Upper lobe of left lung (tissue), 4 donors: ENCODE results near the gene CNFN.

Experiments
- CTCF ChIP-seq, 6 experiments: fragments of 450-650 bp in 4 of 6; fragments of 200-600 bp in 2 of 6; sonication (generic) in 2 of 6; IDR thresholded peaks; one replicate each; pipeline ENCODE4 v1.5.1; 2016 to 2019; ENCODE audit warnings: antibody characterized with exemption in 6 of 6
- POLR2A ChIP-seq, 4 donors: fragments of 450-650 bp; IDR thresholded peaks; one replicate each; pipeline ENCODE4 v1.5.1; 2016 to 2017; ENCODE audit warnings: antibody characterized with exemption in 4 of 4, mild to moderate bottlenecking in 2 of 4
- POLR2AphosphoS5 ChIP-seq, 2 donors: sonication (generic); formaldehyde crosslinking; IDR thresholded peaks; one replicate each; pipeline ENCODE4 v1.5.1; 2017; ENCODE audit warnings: antibody characterized with exemption in 2 of 2

DNA sequence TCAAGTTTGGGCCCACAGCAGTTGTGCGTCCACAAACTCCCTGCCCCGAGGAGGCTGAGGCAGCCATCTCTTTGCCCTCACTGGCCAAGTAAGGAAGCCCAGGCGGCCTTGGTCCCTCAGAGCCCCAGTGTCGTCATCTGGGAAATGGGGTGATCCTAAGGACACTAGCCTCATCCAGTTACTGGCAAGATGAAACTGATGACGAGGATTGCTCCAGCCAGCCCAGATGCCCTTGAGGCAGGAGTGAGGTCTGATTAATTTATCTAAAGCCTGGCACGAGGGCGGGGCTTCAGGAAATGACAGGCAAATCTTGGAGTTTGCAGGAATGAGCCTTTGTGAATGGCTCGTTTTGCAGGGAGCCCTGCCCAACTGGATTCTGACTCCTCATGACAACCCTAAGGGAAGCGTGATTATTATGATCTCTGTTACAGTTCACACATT is 31.5 kb upstream of the CNFN start:
- TF ChIP-seq CTCF (IDR thresholded peaks at IDR 0.05) (no peak), POLR2A (IDR thresholded peaks at IDR 0.05) (no peak), POLR2AphosphoS5 (IDR thresholded peaks at IDR 0.05) (peak; percentile 44 to 45)
